DND-41 (cell line): ENCODE measurements around the gene FCN1.

Experiments used
- ATAC-seq: fragments of 200-7000 bp; cut with Tn5 transposase; 3 replicates; pipeline ENCODE4 v1.9.1; 2021; ENCODE audit warnings: low read depth; ENCODE audit not compliant: insufficient read depth
- DNase-seq: peaks from one replicate; pipeline ENCODE4 v3.0.0-alpha.2; 2020
- H2AFZ ChIP-seq: 2 replicates; pipeline ENCODE4 v1.6.0; 2012; ENCODE audit warnings: low read depth, low read length
- H3K27ac ChIP-seq: 2 replicates; pipeline ENCODE4 v1.5.1; 2012; ENCODE audit warnings: low read length, inconsistent platforms
- H3K27me3 ChIP-seq: fragments of 200-600 bp; sonication (generic); 2 replicates; pipeline ENCODE4 v1.6.0; 2012; ENCODE audit warnings: low read length, mild to moderate bottlenecking, inconsistent platforms; ENCODE audit not compliant: insufficient read depth, poor library complexity
- H3K36me3 ChIP-seq: 2 replicates; pipeline ENCODE4 v1.5.1; 2012; ENCODE audit warnings: low read length, inconsistent platforms; ENCODE audit not compliant: insufficient read depth
- H3K4me1 ChIP-seq: 2 replicates; pipeline ENCODE4 v1.5.1; 2012; ENCODE audit warnings: mild to moderate bottlenecking, low read length; ENCODE audit not compliant: insufficient read depth
- H3K4me2 ChIP-seq: 2 replicates; pipeline ENCODE4 v1.6.0; 2012; ENCODE audit warnings: mild to moderate bottlenecking, moderate library complexity, low read length, inconsistent platforms; ENCODE audit not compliant: insufficient read depth
- H3K4me3 ChIP-seq, 2 experiments: fragments of 200-600 bp in 1 of 2; shearing (Covaris generic) in 1 of 2; 2 replicates each; pipeline ENCODE4 v1.5.1; 2012 to 2016; ENCODE audit warnings: inconsistent platforms in 2 of 2, low read length in 2 of 2, mild to moderate bottlenecking in 2 of 2, low read depth in 1 of 2, moderate library complexity in 1 of 2
- H3K79me2 ChIP-seq: 2 replicates; pipeline ENCODE4 v1.6.0; 2012; ENCODE audit warnings: low read length, inconsistent platforms; ENCODE audit not compliant: insufficient read depth
- H3K9ac ChIP-seq: 2 replicates; pipeline ENCODE4 v1.6.0; 2012; ENCODE audit warnings: low read depth, mild to moderate bottlenecking, inconsistent platforms, low read length, moderate library complexity
- H3K9me3 ChIP-seq: 2 replicates; pipeline ENCODE4 v1.5.1; 2012; ENCODE audit warnings: low read length, moderate library complexity, mild to moderate bottlenecking, inconsistent platforms; ENCODE audit not compliant: insufficient read depth, severe bottlenecking
- H4K20me1 ChIP-seq: 2 replicates; pipeline ENCODE4 v1.6.0; 2012; ENCODE audit warnings: low read length; ENCODE audit not compliant: insufficient read depth
- EZH2 ChIP-seq: IDR thresholded peaks from 3 replicates; pipeline ENCODE4 v1.6.1; 2012; ENCODE audit warnings: borderline replicate concordance, low read depth, mild to moderate bottlenecking, moderate library complexity, low read length, inconsistent platforms; ENCODE audit not compliant: severe bottlenecking
- TF ChIP-seq, protein P1 (sequence below): IDR thresholded peaks from 2 replicates; pipeline ENCODE4 v1.5.1; 2012; ENCODE audit warnings: borderline replicate concordance, low read length, moderate library complexity, mild to moderate bottlenecking; ENCODE audit not compliant: poor library complexity, severe bottlenecking; ENCODE audit errors: extremely low read depth

FCN1 gene

GRCh38 chr9:134929193-134930158, 11.8 kb upstream of the FCN1 start:
- no peak overlapping the region for H2AFZ ChIP-seq
- H3K79me2 ChIP-seq: no peaks in the 10 kb centered on the region
- no peak overlapping the region for H3K9ac ChIP-seq
- no peaks in the 10 kb centered on the region for H3K27me3 ChIP-seq
- ATAC-seq (no peak), DNase-seq (no peak)
- TF ChIP-seq, protein P1, sequence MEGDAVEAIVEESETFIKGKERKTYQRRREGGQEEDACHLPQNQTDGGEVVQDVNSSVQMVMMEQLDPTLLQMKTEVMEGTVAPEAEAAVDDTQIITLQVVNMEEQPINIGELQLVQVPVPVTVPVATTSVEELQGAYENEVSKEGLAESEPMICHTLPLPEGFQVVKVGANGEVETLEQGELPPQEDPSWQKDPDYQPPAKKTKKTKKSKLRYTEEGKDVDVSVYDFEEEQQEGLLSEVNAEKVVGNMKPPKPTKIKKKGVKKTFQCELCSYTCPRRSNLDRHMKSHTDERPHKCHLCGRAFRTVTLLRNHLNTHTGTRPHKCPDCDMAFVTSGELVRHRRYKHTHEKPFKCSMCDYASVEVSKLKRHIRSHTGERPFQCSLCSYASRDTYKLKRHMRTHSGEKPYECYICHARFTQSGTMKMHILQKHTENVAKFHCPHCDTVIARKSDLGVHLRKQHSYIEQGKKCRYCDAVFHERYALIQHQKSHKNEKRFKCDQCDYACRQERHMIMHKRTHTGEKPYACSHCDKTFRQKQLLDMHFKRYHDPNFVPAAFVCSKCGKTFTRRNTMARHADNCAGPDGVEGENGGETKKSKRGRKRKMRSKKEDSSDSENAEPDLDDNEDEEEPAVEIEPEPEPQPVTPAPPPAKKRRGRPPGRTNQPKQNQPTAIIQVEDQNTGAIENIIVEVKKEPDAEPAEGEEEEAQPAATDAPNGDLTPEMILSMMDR: no peak
- TF ChIP-seq EZH2: no peak
- no peak overlapping the region for H3K4me2 ChIP-seq
- no peak overlapping the region for H3K27ac ChIP-seq
- H3K4me3 ChIP-seq: no peak overlapping the region
- H3K9me3 ChIP-seq: no peaks in the 10 kb centered on the region
- H4K20me1 ChIP-seq: no peaks in the 10 kb centered on the region
- no peaks in the 10 kb centered on the region for H3K36me3 ChIP-seq
- no peaks in the 10 kb centered on the region for H3K4me1 ChIP-seq

GRCh38 chr9:134928436-134929192, 10.9 kb upstream of the FCN1 start:
- Histone ChIP-seq H3K36me3 (no peaks in the 10 kb centered on the region), H3K9me3 (no peaks in the 10 kb centered on the region), H3K4me2 (no peak overlapping the region), H2AFZ (no peak overlapping the region), H3K27ac (no peak overlapping the region), H3K4me3 (no peak overlapping the region), H3K27me3 (no peaks in the 10 kb centered on the region), H3K4me1 (no peaks in the 10 kb centered on the region), H3K79me2 (no peaks in the 10 kb centered on the region), H4K20me1 (no peaks in the 10 kb centered on the region), H3K9ac (no peak overlapping the region)
- ATAC-seq: no peak
- TF ChIP-seq, protein P1: no peak
- no peak for TF ChIP-seq EZH2
- DNase-seq: no peak

DNA sequence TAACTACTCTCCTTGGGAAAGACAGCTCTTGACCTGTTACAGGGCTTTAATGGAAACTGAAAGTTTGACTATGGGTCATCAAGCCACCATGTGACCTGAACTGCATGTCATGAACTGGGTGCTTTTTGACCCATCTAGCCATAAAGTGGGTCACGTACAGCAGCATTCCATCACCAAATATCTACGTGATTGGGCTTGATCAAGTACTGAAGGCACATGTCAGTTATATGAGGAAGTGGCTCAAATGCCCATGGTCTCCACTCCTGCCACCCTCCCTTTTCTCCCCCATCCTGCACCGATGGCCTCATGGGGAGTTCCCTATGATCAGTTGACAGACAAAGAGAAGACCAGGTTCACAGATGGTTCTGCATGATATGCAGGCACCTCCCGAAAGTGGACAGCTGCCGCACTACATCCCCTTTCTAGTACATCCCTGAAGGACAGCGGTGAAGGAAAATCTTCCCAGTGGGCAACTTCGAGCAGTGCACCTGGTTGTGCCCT, 7.3 kb upstream of the FCN1 start:
- no peak for DNase-seq
- Histone ChIP-seq H3K36me3 (no peaks in the 10 kb centered on the region), H3K4me3 (no peak overlapping the region), H3K4me1 (no peaks in the 10 kb centered on the region), H3K79me2 (no peaks in the 10 kb centered on the region), H3K9me3 (no peaks in the 10 kb centered on the region), H4K20me1 (no peaks in the 10 kb centered on the region), H2AFZ (no peak overlapping the region), H3K4me2 (no peak overlapping the region), H3K27me3 (no peaks in the 10 kb centered on the region), H3K27ac (no peak overlapping the region), H3K9ac (no peak overlapping the region)
- TF ChIP-seq, protein P1: no peak
- TF ChIP-seq EZH2: no peak
- ATAC-seq: no peak
